G401 (cell line): ENCODE measurements around the gene DHRS7B. TPM values are rescaled to one million over a fixed set of nuclear protein-coding genes. Genes with fewer than 3 reads are reported as not detected.

Source experiments
- DNase-seq: peaks from one replicate; pipeline ENCODE4 v3.0.0-alpha.2; 2015; ENCODE audit warnings: low spot score
- in situ Hi-C: cut with HindIII; loops from 2 replicates; pipeline ENCODE4 v1.10.0; 2016; ENCODE audit warnings: low sequenced_read_pairs, mixed read lengths
- total RNA-seq: library from RNA; depleted of rRNA; stranded (reverse); fragments of >200 nt; shearing (Covaris generic); gene quantifications from 2 replicates; pipeline ENCODE4 v1.2.3, GENCODE V29; 2014

The DHRS7B gene
- total RNA-seq, 1 experiment from 2014 or later, result 45.4 TPM

- no peak for DNase-seq
- in situ Hi-C loops, result no loop called here
Measured at GRCh38 chr17:21198411-21198810, 71.6 kb downstream of the DHRS7B start.

GRCh38 chr17:21199311-21199710 lies 72.5 kb downstream of the DHRS7B start:
- in situ Hi-C loops, result no loop called here
- DNase-seq, result peak; percentile 23

- in situ Hi-C loops, result no loop called here
- DNase-seq, result no peak
Measured at GRCh38 chr17:21199856-21200255, 73.1 kb downstream of the DHRS7B start.

- in situ Hi-C loops, result no loop called here
Measured at GRCh38 chr17:21200590-21201297, 74.0 kb downstream of the DHRS7B start.

GRCh38 chr17:21201298-21201595 lies 74.5 kb downstream of the DHRS7B start:
- DNase-seq, result peak; percentile 33
- in situ Hi-C loops, result no loop called here

More at GRCh38 chr17:21200590-21201297, 74.0 kb downstream of the DHRS7B start:
- peak; percentile 84 for DNase-seq

- in situ Hi-C loops, result no loop called here
- DNase-seq, result no peak
Measured at GRCh38 chr17:21201874-21202273, 75.1 kb downstream of the DHRS7B start.

- in situ Hi-C loops, result no loop called here
- DNase-seq, result no peak
Measured at GRCh38 chr17:21202512-21202911, 75.7 kb downstream of the DHRS7B start.

GRCh38 chr17:21204935-21205334 lies 78.2 kb downstream of the DHRS7B start:
- no peak for DNase-seq
- in situ Hi-C loops, result no loop called here

GRCh38 chr17:21208352-21208751 lies 81.6 kb downstream of the DHRS7B start:
- in situ Hi-C loops, result no loop called here
- no peak for DNase-seq

- in situ Hi-C loops, result no loop called here
Measured at GRCh38 chr17:21209511-21210175, 82.9 kb downstream of the DHRS7B start.

GRCh38 chr17:21210411-21211076 lies 83.8 kb downstream of the DHRS7B start:
- DNase-seq, result no peak
- in situ Hi-C loops, result no loop called here

More at GRCh38 chr17:21209511-21210175, 82.9 kb downstream of the DHRS7B start:
- peak; percentile 36 for DNase-seq

GRCh38 chr17:21211825-21212479 lies 85.2 kb downstream of the DHRS7B start:
- in situ Hi-C loops, result no loop called here
- no peak for DNase-seq

- DNase-seq, result no peak
- in situ Hi-C loops, result no loop called here
Measured at GRCh38 chr17:21212826-21213637, 86.3 kb downstream of the DHRS7B start.

- in situ Hi-C loops, result no loop called here
- DNase-seq, result no peak
Measured at GRCh38 chr17:21213638-21214014, 86.9 kb downstream of the DHRS7B start.

GRCh38 chr17:21214015-21214776 lies 87.4 kb downstream of the DHRS7B start, which contains the start of gene TMEM11:
Gene TMEM11 (minus strand): TSS chr17:21214161. CDS start chr17:21214152, 9 bp downstream.
- DNase-seq, result peak; percentile 95
- in situ Hi-C loops, result no loop called here

GRCh38 chr17:21214777-21215541 lies 88.2 kb downstream of the DHRS7B start:
- in situ Hi-C loops, result no loop called here
- DNase-seq, result no peak

- in situ Hi-C loops, result no loop called here
- no peak for DNase-seq
Measured at GRCh38 chr17:21215935-21216334, 89.2 kb downstream of the DHRS7B start.

GRCh38 chr17:21217346-21217745 lies 90.6 kb downstream of the DHRS7B start:
- no peak for DNase-seq
- in situ Hi-C loops, result no loop called here
